ENCODE data around the gene COL4A2. TPM values are rescaled to one million over a fixed set of nuclear protein-coding genes. Genes with fewer than 3 reads are reported as not detected.
A peak's percentile ranks its signal among the peaks of the same experiment; 100 is the strongest.

The COL4A2 gene
- total and polyA plus RNA-seq, 2 experiments from 2014 or later = 146 to 455 TPM

- H3K4me3 ChIP-seq = peak overlapping the region; percentile 89
- no peaks in the 10 kb centered on the region for H3K9me3 ChIP-seq (ENCODE audit: low read depth)
- H3K36me3 ChIP-seq (ENCODE audit: low read depth) = peaks cover 4% of the 10 kb centered on the region; the same call in 1 of the 2 replicates
- H3K27me3 ChIP-seq (replicated peaks; ENCODE audit: insufficient read depth) = no peaks in the 10 kb centered on the region
- 0 out of 2 replicates have a peak overlapping the region, but pooled peaks have one; percentile 2 for H3K27ac ChIP-seq
- H3K4me1 ChIP-seq (ENCODE audit: insufficient read depth) = peaks cover 44% of the 10 kb centered on the region
- peaks cover 60% of the 10 kb centered on the region for H3K79me2 ChIP-seq (ENCODE audit: insufficient read depth)
- H4K20me1 ChIP-seq (ENCODE audit: insufficient read depth) = no peaks in the 10 kb centered on the region
- 33 to 35% methylated on average over 6 of the region's 6 CpGs for WGBS, 2 experiments (ENCODE audit: low coverage in 1 of 2, low lambda C conversion rate in 2 of 2, missing lambda C conversion rate in 2 of 2)
- TF ChIP-seq EZH2 (IDR thresholded peaks at IDR 0.05; ENCODE audit: insufficient read depth, poor library complexity, severe bottlenecking) = no peak
- no peak for TF ChIP-seq EZH2phosphoT487 (IDR thresholded peaks at IDR 0.05; ENCODE audit: insufficient read depth, low read depth)
- H3K4me2 ChIP-seq (ENCODE audit: unreplicated experiment) = peak overlapping the region; percentile 99
- peak; percentile 42 for DNase-seq
- H2AFZ ChIP-seq = no peak overlapping the region
- peak overlapping the region; percentile 85 for H3K9ac ChIP-seq
- no peaks in the 10 kb centered on the region for H3K9me2 ChIP-seq (ENCODE audit: insufficient read depth)
- in situ Hi-C loops (cut with MboI) = no loop called here
- H3F3A ChIP-seq (ENCODE audit: insufficient read depth) = peaks cover 43% of the 10 kb centered on the region
These were observed 1.1 kb upstream of the COL4A2 start for GRCh38 chr13:110305949-110306339.

GRCh38 chr13:110306340-110306959 is 634 bp upstream of the COL4A2 start:
- no peaks in the 10 kb centered on the region for H4K20me1 ChIP-seq (ENCODE audit: insufficient read depth)
- peaks cover 60% of the 10 kb centered on the region for H3K79me2 ChIP-seq (ENCODE audit: insufficient read depth)
- H3K4me2 ChIP-seq (ENCODE audit: unreplicated experiment) = peak overlapping the region; percentile 99
- H3K9ac ChIP-seq = peak overlapping the region; percentile 85
- no peaks in the 10 kb centered on the region for H3K27me3 ChIP-seq (replicated peaks; ENCODE audit: insufficient read depth)
- in situ Hi-C loops (cut with MboI) = no loop called here
- H3K36me3 ChIP-seq (ENCODE audit: low read depth) = peaks cover 4% of the 10 kb centered on the region; the same call in 1 of the 2 replicates
- H3K9me2 ChIP-seq (ENCODE audit: insufficient read depth) = no peaks in the 10 kb centered on the region
- peak; percentile 57 for DNase-seq
- H3K4me1 ChIP-seq (ENCODE audit: insufficient read depth) = peaks cover 39% of the 10 kb centered on the region
- peaks cover 38% of the 10 kb centered on the region for H3F3A ChIP-seq (ENCODE audit: insufficient read depth)
- H3K4me3 ChIP-seq = peak overlapping the region; percentile 89
- 0 out of 2 replicates have a peak overlapping the region, but pooled peaks have one; percentile 2 for H3K27ac ChIP-seq
- H2AFZ ChIP-seq = peak overlapping the region; percentile 79
- no peak for TF ChIP-seq EZH2 (IDR thresholded peaks at IDR 0.05; ENCODE audit: insufficient read depth, poor library complexity, severe bottlenecking)
- TF ChIP-seq EZH2phosphoT487 (IDR thresholded peaks at IDR 0.05; ENCODE audit: insufficient read depth, low read depth) = no peak
- WGBS, 2 experiments (ENCODE audit: low coverage in 1 of 2, low lambda C conversion rate in 2 of 2, missing lambda C conversion rate in 2 of 2) = 7 to 8% methylated on average over 44 to 50 of the region's 53 CpGs
- no peaks in the 10 kb centered on the region for H3K9me3 ChIP-seq (ENCODE audit: low read depth)

- H3K27ac ChIP-seq = peak overlapping the region; percentile 47
- TF ChIP-seq EZH2phosphoT487 (IDR thresholded peaks at IDR 0.05; ENCODE audit: insufficient read depth, low read depth) (no peak), EZH2 (IDR thresholded peaks at IDR 0.05; ENCODE audit: insufficient read depth, poor library complexity, severe bottlenecking) (no peak)
- no peaks in the 10 kb centered on the region for H3K27me3 ChIP-seq (replicated peaks; ENCODE audit: insufficient read depth)
- peaks cover 35% of the 10 kb centered on the region for H3F3A ChIP-seq (ENCODE audit: insufficient read depth)
- peaks cover 43% of the 10 kb centered on the region for H3K4me1 ChIP-seq (ENCODE audit: insufficient read depth)
- H3K79me2 ChIP-seq (ENCODE audit: insufficient read depth) = peaks cover 67% of the 10 kb centered on the region
- peak overlapping the region; percentile 85 for H3K9ac ChIP-seq
- no peaks in the 10 kb centered on the region for H3K9me2 ChIP-seq (ENCODE audit: insufficient read depth)
- WGBS, 2 experiments (ENCODE audit: low coverage in 1 of 2, low lambda C conversion rate in 2 of 2, missing lambda C conversion rate in 2 of 2) = 1 to 2% methylated on average over 56 to 63 of the region's 64 CpGs
- H3K9me3 ChIP-seq (ENCODE audit: low read depth) = no peaks in the 10 kb centered on the region
- peak; percentile 73 for DNase-seq
- peak overlapping the region; percentile 99 for H3K4me2 ChIP-seq (ENCODE audit: unreplicated experiment)
- no peaks in the 10 kb centered on the region for H4K20me1 ChIP-seq (ENCODE audit: insufficient read depth)
- H3K4me3 ChIP-seq = peak overlapping the region; percentile 89
- in situ Hi-C loops (cut with MboI) = no loop called here
- H2AFZ ChIP-seq = peak overlapping the region; percentile 79
- peaks cover 4% of the 10 kb centered on the region; the same call in 1 of the 2 replicates for H3K36me3 ChIP-seq (ENCODE audit: low read depth)
These were observed 927 bp downstream of the COL4A2 start for GRCh38 chr13:110307767-110308655.

DNA sequence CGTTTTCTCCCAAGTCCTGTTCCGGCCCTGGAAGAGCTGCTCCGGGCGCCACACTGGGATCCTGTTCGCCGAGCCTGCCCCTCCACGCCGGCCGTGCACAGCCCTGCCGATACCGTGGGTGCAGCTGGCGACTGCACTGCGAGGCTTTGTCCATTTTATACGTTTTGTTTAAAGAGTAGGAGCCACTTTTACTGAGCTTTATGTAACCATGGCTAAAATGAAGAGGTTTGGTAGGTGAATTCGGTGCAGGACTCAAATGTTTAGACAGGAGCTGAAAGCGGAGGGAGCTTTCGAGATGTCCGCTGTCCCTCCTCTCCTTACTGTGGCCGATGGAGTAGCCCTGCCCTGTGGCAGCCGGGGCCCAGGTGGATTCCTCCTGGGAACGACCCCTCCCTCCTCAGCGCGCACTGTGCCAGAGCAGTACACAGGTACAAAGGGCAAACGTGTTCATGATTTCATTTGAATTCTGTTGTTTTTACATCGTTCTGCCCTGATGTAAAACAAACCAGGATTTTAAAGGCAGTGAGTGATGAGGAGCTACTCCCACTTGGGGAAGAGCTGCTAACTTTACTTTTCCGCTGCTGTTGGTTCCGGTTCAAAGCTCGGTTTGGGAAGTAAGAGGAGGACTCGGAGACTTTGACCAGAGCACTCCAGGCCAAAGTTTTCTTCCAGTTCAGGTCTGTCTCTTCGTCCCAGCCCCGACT is 1.7 kb downstream of the COL4A2 start:
- peaks cover 4% of the 10 kb centered on the region; the same call in 1 of the 2 replicates for H3K36me3 ChIP-seq (ENCODE audit: low read depth)
- peaks cover 68% of the 10 kb centered on the region for H3K79me2 ChIP-seq (ENCODE audit: insufficient read depth)
- H4K20me1 ChIP-seq (ENCODE audit: insufficient read depth) = no peaks in the 10 kb centered on the region

More for the DNA sequence above, 1.7 kb downstream of the COL4A2 start:
- WGBS, 2 experiments (ENCODE audit: low coverage in 1 of 2, low lambda C conversion rate in 2 of 2, missing lambda C conversion rate in 2 of 2) = 33 to 36% methylated on average over 31 of the region's 31 CpGs
- H3K4me3 ChIP-seq = peak overlapping the region; percentile 89
- H3K9me2 ChIP-seq (ENCODE audit: insufficient read depth) = no peaks in the 10 kb centered on the region
- peaks cover 27% of the 10 kb centered on the region for H3F3A ChIP-seq (ENCODE audit: insufficient read depth)
- H3K4me1 ChIP-seq (ENCODE audit: insufficient read depth) = peaks cover 44% of the 10 kb centered on the region
- TF ChIP-seq EZH2phosphoT487 (IDR thresholded peaks at IDR 0.05; ENCODE audit: insufficient read depth, low read depth) = no peak
- TF ChIP-seq EZH2 (IDR thresholded peaks at IDR 0.05; ENCODE audit: insufficient read depth, poor library complexity, severe bottlenecking) = no peak
- peak overlapping the region; percentile 79 for H2AFZ ChIP-seq
- peak overlapping the region; percentile 47 for H3K27ac ChIP-seq
- no peaks in the 10 kb centered on the region for H3K27me3 ChIP-seq (replicated peaks; ENCODE audit: insufficient read depth)
- H3K4me2 ChIP-seq (ENCODE audit: unreplicated experiment) = peak overlapping the region; percentile 99
- no peak for DNase-seq
- H3K9ac ChIP-seq = peak overlapping the region; percentile 85
- in situ Hi-C loops (cut with MboI) = no loop called here
- H3K9me3 ChIP-seq (ENCODE audit: low read depth) = no peaks in the 10 kb centered on the region
